ENCODE results near the gene NSD2. TPM values are rescaled to one million over a fixed set of nuclear protein-coding genes. Genes with fewer than 3 reads are reported as not detected.

Gene NSD2
- total and polyA plus RNA-seq, 9 donors: 9.1 to 41.9 (median 20.3) TPM

- H3K4me1 ChIP-seq (ENCODE audit: insufficient read depth): peaks cover 1% of the 10 kb centered on the region
- no peak for DNase-seq
- no peaks in the 10 kb centered on the region for H3K9me3 ChIP-seq
- no peak overlapping the region for H3K4me3 ChIP-seq
- intact Hi-C loops (cut with DNase I): no loop called here
- no peaks in the 10 kb centered on the region for H3K36me3 ChIP-seq
- no peak overlapping the region for H3K27ac ChIP-seq
- no peaks in the 10 kb centered on the region for H3K27me3 ChIP-seq
- TF ChIP-seq EP300 (IDR thresholded peaks at IDR 0.05): no peak
- no peak for TF ChIP-seq CTCF (IDR thresholded peaks at IDR 0.05)
- TF ChIP-seq POLR2A (IDR thresholded peaks at IDR 0.05): no peak
These were observed 28.9 kb downstream of the NSD2 start for GRCh38 chr4:1900087-1900433.

- no peaks in the 10 kb centered on the region for H3K9me3 ChIP-seq
- TF ChIP-seq POLR2A (IDR thresholded peaks at IDR 0.05) (no peak), CTCF (IDR thresholded peaks at IDR 0.05) (no peak), EP300 (IDR thresholded peaks at IDR 0.05) (no peak)
- H3K4me3 ChIP-seq: no peak overlapping the region
- no peak for DNase-seq
- WGBS, 3 donors: 87 to 88% (median 87%) methylated on average over 16 of the region's 16 CpGs
- intact Hi-C loops (cut with DNase I): no loop called here
- H3K4me1 ChIP-seq (ENCODE audit: insufficient read depth): peaks cover 1% of the 10 kb centered on the region
- H3K36me3 ChIP-seq: no peaks in the 10 kb centered on the region
- no peak overlapping the region for H3K27ac ChIP-seq
- no peaks in the 10 kb centered on the region for H3K27me3 ChIP-seq
These were observed 29.4 kb downstream of the NSD2 start for GRCh38 chr4:1900624-1901023.

GRCh38 chr4:1901127-1901526 lies 29.9 kb downstream of the NSD2 start:
- Histone ChIP-seq H3K27me3 (no peaks in the 10 kb centered on the region), H3K27ac (no peak overlapping the region), H3K4me1 (ENCODE audit: insufficient read depth) (peaks cover 1% of the 10 kb centered on the region), H3K9me3 (no peaks in the 10 kb centered on the region), H3K4me3 (no peak overlapping the region), H3K36me3 (no peaks in the 10 kb centered on the region)
- no peak for TF ChIP-seq EP300 (IDR thresholded peaks at IDR 0.05)
- no peak for TF ChIP-seq POLR2A (IDR thresholded peaks at IDR 0.05)
- no peak for TF ChIP-seq CTCF (IDR thresholded peaks at IDR 0.05)
- WGBS, 3 donors: 76 to 78% (median 78%) methylated on average over 6 of the region's 6 CpGs
- DNase-seq: no peak
- intact Hi-C loops (cut with DNase I): no loop called here

GRCh38 chr4:1902243-1902642 lies 31.1 kb downstream of the NSD2 start:
- intact Hi-C loops (cut with DNase I): no loop called here
- no peaks in the 10 kb centered on the region for H3K27me3 ChIP-seq
- H3K4me1 ChIP-seq (ENCODE audit: insufficient read depth): peaks cover 1% of the 10 kb centered on the region
- no peak for DNase-seq
- H3K4me3 ChIP-seq: no peak overlapping the region
- H3K27ac ChIP-seq: no peak overlapping the region
- no peaks in the 10 kb centered on the region for H3K9me3 ChIP-seq
- no peaks in the 10 kb centered on the region for H3K36me3 ChIP-seq
- 74 to 84% (median 79%) methylated on average over 2 of the region's 2 CpGs for WGBS, 3 donors
- TF ChIP-seq EP300 (IDR thresholded peaks at IDR 0.05): no peak

- 96 to 100% (median 100%) methylated on average over 1 of the region's 1 CpG for WGBS, 3 donors
- Histone ChIP-seq H3K27me3 (no peaks in the 10 kb centered on the region), H3K4me3 (no peak overlapping the region), H3K36me3 (no peaks in the 10 kb centered on the region), H3K27ac (no peak overlapping the region), H3K9me3 (no peaks in the 10 kb centered on the region), H3K4me1 (ENCODE audit: insufficient read depth) (peaks cover 1% of the 10 kb centered on the region)
- TF ChIP-seq EP300 (IDR thresholded peaks at IDR 0.05): no peak
- no peak for TF ChIP-seq CTCF (IDR thresholded peaks at IDR 0.05)
- TF ChIP-seq POLR2A (IDR thresholded peaks at IDR 0.05): no peak
- intact Hi-C loops (cut with DNase I): no loop called here
- DNase-seq: no peak
These were observed 31.8 kb downstream of the NSD2 start for GRCh38 chr4:1903035-1903434.

Data from ovary (tissue), 9 donors.